Neutrophil (primary cell): ENCODE data around the gene TESPA1.

Source experiments
- H3K27ac ChIP-seq: fragments of 200-600 bp; sonication (generic); 2 replicates; pipeline ENCODE4 v1.5.1; 2016; ENCODE audit warnings: mild to moderate bottlenecking, moderate library complexity
- H3K27me3 ChIP-seq: fragments of 200-600 bp; sonication (generic); 2 replicates; pipeline ENCODE4 v1.6.0; 2016; ENCODE audit warnings: mild to moderate bottlenecking
- H3K36me3 ChIP-seq: fragments of 200-600 bp; sonication (generic); 2 replicates; pipeline ENCODE4 v1.5.1; 2017
- H3K4me1 ChIP-seq, 2 experiments: fragments of 200-600 bp in 1 of 2; sonication (generic) in 1 of 2; 1 replicate in 1 of 2; 2 replicates in 1 of 2; pipeline versions ENCODE4 v1.5.1 to v1.6.1; 2013 to 2016; ENCODE audit warnings: low read depth in 1 of 2, low read length in 1 of 2, mild to moderate bottlenecking in 1 of 2, moderate library complexity in 1 of 2; ENCODE audit not compliant: control insufficient read depth in 1 of 2, insufficient read depth in 1 of 2
- H3K4me3 ChIP-seq, 2 experiments: fragments of 200-600 bp in 1 of 2; sonication (generic) in 1 of 2; 1 replicate in 1 of 2; 2 replicates in 1 of 2; pipeline ENCODE4 v1.5.1; 2013 to 2016; ENCODE audit warnings: low read depth in 1 of 2, low read length in 1 of 2, mild to moderate bottlenecking in 1 of 2, moderate library complexity in 1 of 2
- H3K9me3 ChIP-seq: fragments of 200-600 bp; sonication (generic); 2 replicates; pipeline ENCODE4 v1.5.1; 2016
- TF ChIP-seq, protein P1 (sequence below): fragments of 200-600 bp; sonication (generic); IDR thresholded peaks from 2 replicates; pipeline ENCODE4 v1.5.1; 2016; ENCODE audit warnings: antibody characterized with exemption

TESPA1 gene

DNA sequence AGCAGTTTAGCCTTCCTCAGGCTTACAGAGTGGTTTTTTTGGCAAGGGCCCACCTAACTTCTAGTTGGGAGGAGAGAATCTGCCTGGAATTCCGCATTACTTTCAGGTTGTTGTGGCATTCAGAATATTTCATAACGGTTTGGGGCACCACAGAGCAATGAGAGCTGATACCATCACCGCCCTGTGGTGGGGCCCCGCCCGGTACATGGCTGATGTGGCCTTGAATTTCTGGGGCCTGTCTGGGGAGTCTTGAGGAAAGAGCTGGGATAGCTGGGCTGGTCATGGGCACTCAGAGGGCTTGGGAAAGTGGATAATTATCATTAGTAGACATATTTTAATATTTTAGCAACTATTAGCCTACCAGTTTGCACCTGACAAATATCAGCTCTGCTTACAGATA is 4.2 kb downstream of the TESPA1 start:
- Histone ChIP-seq H3K27ac (no peak overlapping the region), H3K27me3 (no peaks in the 10 kb centered on the region), H3K4me1 (peaks cover 7 to 16% of the 10 kb centered on the region in 2 experiments), H3K36me3 (no peaks in the 10 kb centered on the region), H3K4me3 (no peak overlapping the region), H3K9me3 (no peaks in the 10 kb centered on the region)
- TF ChIP-seq, protein P1, sequence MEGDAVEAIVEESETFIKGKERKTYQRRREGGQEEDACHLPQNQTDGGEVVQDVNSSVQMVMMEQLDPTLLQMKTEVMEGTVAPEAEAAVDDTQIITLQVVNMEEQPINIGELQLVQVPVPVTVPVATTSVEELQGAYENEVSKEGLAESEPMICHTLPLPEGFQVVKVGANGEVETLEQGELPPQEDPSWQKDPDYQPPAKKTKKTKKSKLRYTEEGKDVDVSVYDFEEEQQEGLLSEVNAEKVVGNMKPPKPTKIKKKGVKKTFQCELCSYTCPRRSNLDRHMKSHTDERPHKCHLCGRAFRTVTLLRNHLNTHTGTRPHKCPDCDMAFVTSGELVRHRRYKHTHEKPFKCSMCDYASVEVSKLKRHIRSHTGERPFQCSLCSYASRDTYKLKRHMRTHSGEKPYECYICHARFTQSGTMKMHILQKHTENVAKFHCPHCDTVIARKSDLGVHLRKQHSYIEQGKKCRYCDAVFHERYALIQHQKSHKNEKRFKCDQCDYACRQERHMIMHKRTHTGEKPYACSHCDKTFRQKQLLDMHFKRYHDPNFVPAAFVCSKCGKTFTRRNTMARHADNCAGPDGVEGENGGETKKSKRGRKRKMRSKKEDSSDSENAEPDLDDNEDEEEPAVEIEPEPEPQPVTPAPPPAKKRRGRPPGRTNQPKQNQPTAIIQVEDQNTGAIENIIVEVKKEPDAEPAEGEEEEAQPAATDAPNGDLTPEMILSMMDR, result no peak

DNA sequence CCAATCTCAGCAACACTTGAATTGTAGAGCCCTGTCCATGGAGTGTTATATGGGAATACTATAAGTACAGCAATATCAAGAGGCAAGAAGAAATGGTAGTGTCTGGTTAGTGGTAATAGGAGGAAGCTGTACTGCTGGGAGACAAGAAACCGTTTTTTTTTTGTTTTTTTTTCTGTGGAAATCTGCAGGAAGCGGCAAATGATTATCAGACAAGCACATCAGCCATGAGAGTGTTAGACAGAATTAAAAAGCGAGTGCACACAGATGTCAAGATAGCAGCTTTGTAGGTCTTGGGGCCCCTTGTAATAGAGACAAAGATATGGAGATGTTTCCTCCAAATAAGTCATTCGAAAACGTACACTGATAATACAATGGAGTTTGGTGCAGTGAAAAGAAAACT is 6.7 kb downstream of the TESPA1 start:
- no peaks in the 10 kb centered on the region for H3K9me3 ChIP-seq
- no peaks in the 10 kb centered on the region for H3K36me3 ChIP-seq
- H3K27me3 ChIP-seq, result no peaks in the 10 kb centered on the region
- H3K4me3 ChIP-seq, result no peak overlapping the region
- TF ChIP-seq, protein P1, result no peak
- H3K4me1 ChIP-seq, result no peaks in the 10 kb centered on the region
- no peak overlapping the region for H3K27ac ChIP-seq

DNA sequence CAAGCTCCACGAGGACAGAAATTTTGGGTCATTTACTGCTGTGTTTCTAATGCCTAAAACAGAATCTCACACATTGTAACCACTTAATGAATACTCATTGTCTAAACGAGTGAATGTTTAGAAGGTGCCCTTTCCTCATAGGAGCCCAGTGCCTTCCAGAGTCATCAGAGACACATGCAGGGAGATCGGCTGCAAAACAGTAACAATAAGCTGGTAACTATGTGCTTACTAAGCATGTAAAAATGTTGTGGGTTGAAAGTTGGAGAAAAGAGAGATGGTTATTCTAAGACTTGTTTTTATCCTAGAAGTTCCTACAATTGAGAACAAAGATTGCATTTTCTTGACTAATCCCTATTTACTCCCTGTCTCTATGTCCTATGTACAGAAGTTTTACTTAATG is 7.4 kb downstream of the TESPA1 start:
- TF ChIP-seq, protein P1, result no peak
- Histone ChIP-seq H3K4me1 (no peaks in the 10 kb centered on the region), H3K27ac (no peak overlapping the region)

DNA sequence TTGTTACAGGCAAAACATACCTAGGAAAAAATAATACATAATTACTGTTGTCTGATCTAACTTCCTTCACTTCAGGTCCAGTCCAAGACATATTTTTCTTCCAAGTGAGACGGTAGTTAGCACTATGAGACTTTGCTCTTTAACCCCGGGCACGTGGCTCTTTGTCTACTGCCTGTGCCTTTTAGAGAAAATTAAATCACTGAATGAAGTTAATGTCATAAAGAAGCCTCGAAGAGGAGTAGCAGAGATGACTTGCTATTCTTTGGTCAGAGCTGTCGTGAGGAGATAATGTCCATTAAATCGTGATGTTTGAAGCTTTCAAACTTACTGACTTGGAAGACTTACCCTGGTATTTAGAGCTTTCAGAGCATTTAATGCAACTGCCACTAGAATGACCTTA is 8.7 kb downstream of the TESPA1 start:
- TF ChIP-seq, protein P1, result no peak
- no peaks in the 10 kb centered on the region for H3K27me3 ChIP-seq
- H3K36me3 ChIP-seq, result no peaks in the 10 kb centered on the region
- H3K27ac ChIP-seq, result no peak overlapping the region
- H3K9me3 ChIP-seq, result no peaks in the 10 kb centered on the region
- H3K4me1 ChIP-seq, result no peaks in the 10 kb centered on the region
- no peak overlapping the region for H3K4me3 ChIP-seq

More for the DNA sequence above, 7.4 kb downstream of the TESPA1 start:
- Histone ChIP-seq H3K4me3 (no peak overlapping the region), H3K36me3 (no peaks in the 10 kb centered on the region), H3K9me3 (no peaks in the 10 kb centered on the region), H3K27me3 (no peaks in the 10 kb centered on the region)

DNA sequence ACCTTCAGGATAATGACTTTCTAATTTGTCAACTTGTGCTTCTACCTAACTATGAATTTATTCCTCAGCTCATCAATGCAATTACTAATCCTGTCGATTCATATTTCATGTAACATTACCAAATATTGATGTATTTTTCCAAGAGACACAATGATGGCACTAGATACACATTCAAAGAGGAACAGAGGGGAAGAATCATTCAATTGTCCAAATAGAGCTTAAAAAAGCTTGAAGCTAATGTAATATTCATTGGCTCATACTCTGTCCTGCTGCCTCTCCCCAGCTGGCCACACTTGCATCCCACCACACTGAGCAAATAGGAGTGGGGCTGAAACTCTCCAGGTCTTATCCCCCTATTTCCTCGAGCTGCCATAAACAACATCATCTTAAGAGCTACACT is 9.3 kb downstream of the TESPA1 start:
- Histone ChIP-seq H3K9me3 (no peaks in the 10 kb centered on the region), H3K4me1 (no peaks in the 10 kb centered on the region), H3K4me3 (no peak overlapping the region), H3K27ac (no peak overlapping the region), H3K27me3 (no peaks in the 10 kb centered on the region), H3K36me3 (no peaks in the 10 kb centered on the region)
- TF ChIP-seq, protein P1, result no peak

DNA sequence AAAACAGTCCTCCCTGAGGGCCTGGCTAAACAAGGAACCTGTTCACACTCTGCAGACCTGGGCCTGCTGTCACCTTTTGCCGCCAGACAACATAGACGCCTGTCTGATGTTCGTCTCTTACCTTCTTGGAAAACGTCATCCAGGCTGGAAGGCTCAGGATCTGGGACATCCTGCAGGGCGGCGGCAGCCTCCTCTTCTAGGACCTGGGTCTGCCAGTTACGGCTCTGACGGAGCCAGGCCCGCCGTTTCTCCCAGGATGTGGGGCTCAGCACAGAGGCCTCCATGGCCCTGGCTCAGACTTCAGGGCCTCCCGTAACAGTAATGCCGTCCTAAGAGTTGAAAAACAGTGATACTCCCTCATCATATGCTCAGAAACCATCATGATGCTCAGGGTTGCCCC is 10.3 kb downstream of the TESPA1 start:
- H3K27me3 ChIP-seq, result no peaks in the 10 kb centered on the region
- no peak overlapping the region for H3K27ac ChIP-seq
- H3K4me1 ChIP-seq, result no peaks in the 10 kb centered on the region
- no peaks in the 10 kb centered on the region for H3K36me3 ChIP-seq
- no peak overlapping the region for H3K4me3 ChIP-seq
- H3K9me3 ChIP-seq, result no peaks in the 10 kb centered on the region
- TF ChIP-seq, protein P1, result no peak
